Testis (tissue), 2 donors: ENCODE measurements around the gene KIF26B.

Source experiments
- CTCF ChIP-seq, 3 experiments: fragments of 450-650 bp in 2 of 3; fragments of 200-600 bp in 1 of 3; sonication (generic) in 1 of 3; IDR thresholded peaks; one replicate each; pipeline ENCODE4 v1.5.1; 2016 to 2019; ENCODE audit warnings: antibody characterized with exemption in 3 of 3, mild to moderate bottlenecking in 2 of 3, moderate library complexity in 1 of 3
- POLR2A ChIP-seq: fragments of 450-650 bp; IDR thresholded peaks from one replicate; pipeline ENCODE4 v1.6.1; 2017; ENCODE audit warnings: antibody characterized with exemption, mild to moderate bottlenecking, moderate library complexity

GRCh38 chr1:245205396-245205795 is 50.6 kb downstream of the KIF26B start:
- TF ChIP-seq CTCF (IDR thresholded peaks at IDR 0.05), result no peak
- no peak for TF ChIP-seq POLR2A
